Activated T-cell treated with anti-CD3 and anti-CD28 coated beads for 1 hour (primary cell): Measurements from ENCODE around the gene FANCB.

Source experiments
- DNase-seq: peaks from one replicate; pipeline ENCODE4 v3.0.0-alpha.2; 2020; ENCODE audit warnings: low read depth

FANCB gene

GRCh38 chrX:14832586-14832985 lies 40.3 kb downstream of the FANCB start:
- DNase-seq: no peak

GRCh38 chrX:14832151-14832550 lies 40.7 kb downstream of the FANCB start:
- no peak for DNase-seq

- no peak for DNase-seq
Observed at GRCh38 chrX:14829643-14830042, 43.2 kb downstream of the FANCB start.

- no peak for DNase-seq
Observed at GRCh38 chrX:14826319-14826718, 46.5 kb downstream of the FANCB start.

- DNase-seq: no peak
Observed at GRCh38 chrX:14825851-14826250, 47.0 kb downstream of the FANCB start.

GRCh38 chrX:14819769-14820168 lies 53.1 kb downstream of the FANCB start:
- DNase-seq: no peak

- no peak for DNase-seq
Observed at GRCh38 chrX:14817571-14817970, 55.3 kb downstream of the FANCB start.

GRCh38 chrX:14802943-14803710 lies 69.7 kb downstream of the FANCB start:
- DNase-seq: no peak

- no peak for DNase-seq
Observed at GRCh38 chrX:14801136-14801535, 71.7 kb downstream of the FANCB start.

- no peak for DNase-seq
Observed at GRCh38 chrX:14798805-14799397, 74.0 kb downstream of the FANCB start.
